ENCODE results near the gene CYP21A2.

The CYP21A2 gene

GRCh38 chr6:32069878-32070515 lies 31.8 kb downstream of the CYP21A2 start:
- Histone ChIP-seq H3K4me3 (ENCODE audit: low read depth in 1 of 2, low read length in 2 of 2) (no peak overlapping the region), H3K27me3 (ENCODE audit: control insufficient read depth in 1 of 2, insufficient read depth in 2 of 2, low read length in 2 of 2) (no peaks in the 10 kb centered on the region), H3K27ac (ENCODE audit: low read depth, low read length) (no peak overlapping the region), H3K9ac (ENCODE audit: low read depth in 1 of 2, low read length in 2 of 2) (no peak overlapping the region), H3K4me1 (ENCODE audit: control insufficient read depth in 1 of 2, insufficient read depth in 2 of 2, low read length in 2 of 2) (no peaks in the 10 kb centered on the region), H3K36me3 (ENCODE audit: control insufficient read depth in 1 of 2, insufficient read depth in 2 of 2, low read length in 2 of 2) (peaks cover 0 to 6% of the 10 kb centered on the region in 2 donors), H3K9me3 (ENCODE audit: control insufficient read depth in 1 of 2, low read length in 2 of 2) (no peaks in the 10 kb centered on the region)

- no peak overlapping the region for H3K4me3 ChIP-seq (ENCODE audit: low read depth in 1 of 2, low read length in 2 of 2)
- no peaks in the 10 kb centered on the region for H3K4me1 ChIP-seq (ENCODE audit: control insufficient read depth in 1 of 2, insufficient read depth in 2 of 2, low read length in 2 of 2)
- H3K27me3 ChIP-seq (ENCODE audit: control insufficient read depth in 1 of 2, insufficient read depth in 2 of 2, low read length in 2 of 2), result no peaks in the 10 kb centered on the region
- no peaks in the 10 kb centered on the region for H3K9me3 ChIP-seq (ENCODE audit: control insufficient read depth in 1 of 2, low read length in 2 of 2)
- H3K36me3 ChIP-seq (ENCODE audit: control insufficient read depth in 1 of 2, insufficient read depth in 2 of 2, low read length in 2 of 2), result peaks cover 0 to 6% of the 10 kb centered on the region in 2 donors
- no peak overlapping the region for H3K27ac ChIP-seq (ENCODE audit: low read depth, low read length)
- no peak overlapping the region for H3K9ac ChIP-seq (ENCODE audit: low read depth in 1 of 2, low read length in 2 of 2)
Measured at GRCh38 chr6:32070814-32071543, 32.8 kb downstream of the CYP21A2 start.

GRCh38 chr6:32073101-32073500 lies 34.9 kb downstream of the CYP21A2 start:
- Histone ChIP-seq H3K9me3 (ENCODE audit: control insufficient read depth in 1 of 2, low read length in 2 of 2) (no peaks in the 10 kb centered on the region), H3K27me3 (ENCODE audit: control insufficient read depth in 1 of 2, insufficient read depth in 2 of 2, low read length in 2 of 2) (no peaks in the 10 kb centered on the region), H3K36me3 (ENCODE audit: control insufficient read depth in 1 of 2, insufficient read depth in 2 of 2, low read length in 2 of 2) (peaks cover 0 to 6% of the 10 kb centered on the region in 2 donors), H3K27ac (ENCODE audit: low read depth, low read length) (no peak overlapping the region), H3K4me1 (ENCODE audit: control insufficient read depth in 1 of 2, insufficient read depth in 2 of 2, low read length in 2 of 2) (no peaks in the 10 kb centered on the region), H3K4me3 (ENCODE audit: low read depth in 1 of 2, low read length in 2 of 2) (no peak overlapping the region), H3K9ac (ENCODE audit: low read depth in 1 of 2, low read length in 2 of 2) (no peak overlapping the region)

GRCh38 chr6:32073613-32074012 lies 35.4 kb downstream of the CYP21A2 start:
- no peak overlapping the region for H3K27ac ChIP-seq (ENCODE audit: low read depth, low read length)
- H3K4me3 ChIP-seq (ENCODE audit: low read depth in 1 of 2, low read length in 2 of 2), result no peak overlapping the region
- H3K27me3 ChIP-seq (ENCODE audit: control insufficient read depth in 1 of 2, insufficient read depth in 2 of 2, low read length in 2 of 2), result no peaks in the 10 kb centered on the region
- H3K36me3 ChIP-seq (ENCODE audit: control insufficient read depth in 1 of 2, insufficient read depth in 2 of 2, low read length in 2 of 2), result peaks cover 0 to 6% of the 10 kb centered on the region in 2 donors
- H3K9ac ChIP-seq (ENCODE audit: low read depth in 1 of 2, low read length in 2 of 2), result no peak overlapping the region
- H3K9me3 ChIP-seq (ENCODE audit: control insufficient read depth in 1 of 2, low read length in 2 of 2), result no peaks in the 10 kb centered on the region
- no peaks in the 10 kb centered on the region for H3K4me1 ChIP-seq (ENCODE audit: control insufficient read depth in 1 of 2, insufficient read depth in 2 of 2, low read length in 2 of 2)

- H3K27ac ChIP-seq (ENCODE audit: low read depth, low read length), result no peak overlapping the region
- H3K4me1 ChIP-seq (ENCODE audit: control insufficient read depth in 1 of 2, insufficient read depth in 2 of 2, low read length in 2 of 2), result no peaks in the 10 kb centered on the region
- no peak overlapping the region for H3K4me3 ChIP-seq (ENCODE audit: low read depth in 1 of 2, low read length in 2 of 2)
- H3K36me3 ChIP-seq (ENCODE audit: control insufficient read depth in 1 of 2, insufficient read depth in 2 of 2, low read length in 2 of 2), result no peaks in the 10 kb centered on the region
- H3K27me3 ChIP-seq (ENCODE audit: control insufficient read depth in 1 of 2, insufficient read depth in 2 of 2, low read length in 2 of 2), result no peaks in the 10 kb centered on the region
- no peak overlapping the region for H3K9ac ChIP-seq (ENCODE audit: low read depth in 1 of 2, low read length in 2 of 2)
- no peaks in the 10 kb centered on the region for H3K9me3 ChIP-seq (ENCODE audit: control insufficient read depth in 1 of 2, low read length in 2 of 2)
Measured at GRCh38 chr6:32074996-32075532, 36.8 kb downstream of the CYP21A2 start.

GRCh38 chr6:32075781-32076180 lies 37.6 kb downstream of the CYP21A2 start:
- Histone ChIP-seq H3K27ac (ENCODE audit: low read depth, low read length) (no peak overlapping the region), H3K9me3 (ENCODE audit: control insufficient read depth in 1 of 2, low read length in 2 of 2) (no peaks in the 10 kb centered on the region), H3K27me3 (ENCODE audit: control insufficient read depth in 1 of 2, insufficient read depth in 2 of 2, low read length in 2 of 2) (no peaks in the 10 kb centered on the region), H3K9ac (ENCODE audit: low read depth in 1 of 2, low read length in 2 of 2) (no peak overlapping the region), H3K36me3 (ENCODE audit: control insufficient read depth in 1 of 2, insufficient read depth in 2 of 2, low read length in 2 of 2) (no peaks in the 10 kb centered on the region), H3K4me3 (ENCODE audit: low read depth in 1 of 2, low read length in 2 of 2) (no peak overlapping the region), H3K4me1 (ENCODE audit: control insufficient read depth in 1 of 2, insufficient read depth in 2 of 2, low read length in 2 of 2) (no peaks in the 10 kb centered on the region)

- H3K4me3 ChIP-seq (ENCODE audit: low read depth in 1 of 2, low read length in 2 of 2), result no peak overlapping the region
- H3K27me3 ChIP-seq (ENCODE audit: control insufficient read depth in 1 of 2, insufficient read depth in 2 of 2, low read length in 2 of 2), result no peaks in the 10 kb centered on the region
- no peak overlapping the region for H3K27ac ChIP-seq (ENCODE audit: low read depth, low read length)
- no peaks in the 10 kb centered on the region for H3K36me3 ChIP-seq (ENCODE audit: control insufficient read depth in 1 of 2, insufficient read depth in 2 of 2, low read length in 2 of 2)
- no peaks in the 10 kb centered on the region for H3K4me1 ChIP-seq (ENCODE audit: control insufficient read depth in 1 of 2, insufficient read depth in 2 of 2, low read length in 2 of 2)
- H3K9ac ChIP-seq (ENCODE audit: low read depth in 1 of 2, low read length in 2 of 2), result no peak overlapping the region
- H3K9me3 ChIP-seq (ENCODE audit: control insufficient read depth in 1 of 2, low read length in 2 of 2), result no peaks in the 10 kb centered on the region
Measured at GRCh38 chr6:32076321-32076809, 38.1 kb downstream of the CYP21A2 start.

- Histone ChIP-seq H3K9ac (ENCODE audit: low read depth in 1 of 2, low read length in 2 of 2) (no peak overlapping the region), H3K9me3 (ENCODE audit: control insufficient read depth in 1 of 2, low read length in 2 of 2) (no peaks in the 10 kb centered on the region), H3K27ac (ENCODE audit: low read depth, low read length) (no peak overlapping the region), H3K27me3 (ENCODE audit: control insufficient read depth in 1 of 2, insufficient read depth in 2 of 2, low read length in 2 of 2) (no peaks in the 10 kb centered on the region), H3K4me3 (ENCODE audit: low read depth in 1 of 2, low read length in 2 of 2) (no peak overlapping the region), H3K36me3 (ENCODE audit: control insufficient read depth in 1 of 2, insufficient read depth in 2 of 2, low read length in 2 of 2) (no peaks in the 10 kb centered on the region), H3K4me1 (ENCODE audit: control insufficient read depth in 1 of 2, insufficient read depth in 2 of 2, low read length in 2 of 2) (peaks cover 0 to 4% of the 10 kb centered on the region in 2 donors)
Measured at GRCh38 chr6:32079566-32080290, 41.5 kb downstream of the CYP21A2 start.

- H3K9me3 ChIP-seq (ENCODE audit: control insufficient read depth in 1 of 2, low read length in 2 of 2), result no peaks in the 10 kb centered on the region
- H3K27me3 ChIP-seq (ENCODE audit: control insufficient read depth in 1 of 2, insufficient read depth in 2 of 2, low read length in 2 of 2), result no peaks in the 10 kb centered on the region
- H3K36me3 ChIP-seq (ENCODE audit: control insufficient read depth in 1 of 2, insufficient read depth in 2 of 2, low read length in 2 of 2), result no peaks in the 10 kb centered on the region
- H3K4me1 ChIP-seq (ENCODE audit: control insufficient read depth in 1 of 2, insufficient read depth in 2 of 2, low read length in 2 of 2), result peaks cover 11 to 12% of the 10 kb centered on the region in 2 donors
- H3K4me3 ChIP-seq (ENCODE audit: low read depth in 1 of 2, low read length in 2 of 2), result no peak overlapping the region
- no peak overlapping the region for H3K9ac ChIP-seq (ENCODE audit: low read depth in 1 of 2, low read length in 2 of 2)
- no peak overlapping the region for H3K27ac ChIP-seq (ENCODE audit: low read depth, low read length)
Measured at GRCh38 chr6:32081168-32081990, 43.2 kb downstream of the CYP21A2 start.

Measured in duodenal mucosa (tissue), 2 donors.